ENCODE results near the gene HECW1. TPM values are rescaled to one million over a fixed set of nuclear protein-coding genes. Genes with fewer than 3 reads are reported as not detected.
A peak's percentile ranks its signal among the peaks of the same experiment; 100 is the strongest.
"Not testable (repeated sequence)": the region's sequence is repeated elsewhere in the genome, so short reads cannot be mapped to it uniquely, and the experiment has no call there.

HECW1 gene
- total RNA-seq, 2 donors from 2014 or later, result not detected

DNA sequence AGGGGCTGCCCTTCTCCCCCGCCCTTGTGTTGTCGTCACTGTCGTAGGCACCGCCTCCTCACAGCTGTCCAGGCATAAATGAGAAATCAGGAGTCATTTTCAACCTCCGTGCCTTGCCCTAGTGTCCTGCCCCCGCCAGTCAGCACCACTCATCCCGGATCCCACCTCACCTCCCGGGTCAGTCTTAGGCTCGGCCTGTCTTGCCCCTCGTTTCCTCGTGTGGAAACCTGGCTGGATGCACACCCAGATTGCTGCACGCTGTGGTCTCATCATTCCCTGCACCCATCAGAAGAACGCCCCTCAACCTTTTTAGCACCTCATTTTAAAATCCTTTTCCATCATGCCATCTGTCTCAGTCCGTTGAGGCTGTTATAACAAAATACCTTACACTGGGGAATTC is 213.1 kb downstream of the HECW1 start:
- Mint-ChIP-seq H3K36me3 (no peaks in the 10 kb centered on the region), H3K9me3 (no peaks in the 10 kb centered on the region), H3K27ac (no peak overlapping the region)
- DNase-seq (ENCODE audit: low spot score in 2 of 2) (no peak), ATAC-seq (no peak)

DNA sequence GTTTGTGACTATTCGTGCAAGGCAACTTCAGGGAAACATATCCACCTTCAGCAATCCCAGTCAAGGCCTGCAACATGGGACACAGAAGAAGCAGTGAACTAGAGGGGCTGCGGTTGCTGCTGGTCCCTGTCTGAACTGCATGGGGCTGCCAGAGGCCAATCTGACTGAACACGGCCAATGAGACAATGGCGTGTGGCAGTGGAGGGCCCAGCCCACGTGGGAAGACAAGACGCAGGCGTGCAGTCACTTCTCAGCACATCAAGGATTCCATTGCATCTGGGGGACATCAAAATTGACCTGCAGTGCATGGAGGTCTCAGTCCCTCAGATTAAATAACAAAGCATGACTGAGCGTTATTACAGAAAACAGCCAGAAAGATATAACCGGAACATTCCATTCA is 215.9 kb downstream of the HECW1 start:
- H3K36me3 Mint-ChIP-seq, result no peaks in the 10 kb centered on the region
- peaks cover 0 to 5% of the 10 kb centered on the region in 2 donors for H3K9me3 Mint-ChIP-seq
- peak overlapping the region in 1 of 2 donors; percentile 17 for H3K27ac Mint-ChIP-seq
- DNase-seq (ENCODE audit: low spot score in 2 of 2) (no peak), ATAC-seq (no peak)

DNA sequence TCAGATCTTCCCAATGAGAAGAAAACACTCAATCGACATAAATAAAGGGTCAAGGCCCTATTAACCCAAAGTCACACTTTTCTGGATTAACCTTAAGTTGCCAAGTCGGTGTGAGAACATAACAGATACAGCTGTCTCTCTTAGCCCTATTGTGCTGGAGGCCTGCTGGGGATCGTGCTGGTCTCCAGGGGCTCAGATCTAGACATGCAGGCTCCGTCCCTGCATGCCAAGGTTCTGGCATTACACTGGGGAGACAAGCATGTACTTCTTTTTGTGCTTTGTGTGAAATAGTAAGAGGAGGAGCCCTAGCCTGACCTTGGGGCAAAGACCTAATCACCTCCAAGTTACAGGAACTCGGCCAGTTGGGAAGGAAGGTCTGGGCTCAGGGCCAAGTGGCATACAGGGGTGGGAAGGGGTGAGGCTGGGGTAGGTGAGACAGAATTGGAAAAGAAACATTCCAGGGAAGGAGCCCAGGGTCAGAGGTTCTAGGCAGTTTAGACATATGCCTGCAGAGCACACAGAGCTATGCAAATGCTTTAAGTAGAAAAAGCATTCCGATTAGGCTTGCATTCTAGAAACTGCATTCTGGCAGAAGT is 216.4 kb downstream of the HECW1 start:
- H3K9me3 Mint-ChIP-seq, result peaks cover 0 to 5% of the 10 kb centered on the region in 2 donors
- no peak for DNase-seq (ENCODE audit: low spot score in 2 of 2)
- no peaks in the 10 kb centered on the region for H3K36me3 Mint-ChIP-seq
- H3K27ac Mint-ChIP-seq, result peak overlapping the region in 1 of 2 donors; percentile 17
- ATAC-seq, result no peak

GRCh38 chr7:43332193-43332796 is 219.8 kb downstream of the HECW1 start:
- Mint-ChIP-seq H3K27ac (no peak overlapping the region), H3K36me3 (no peaks in the 10 kb centered on the region), H3K9me3 (peaks cover 0 to 5% of the 10 kb centered on the region in 2 donors)
- DNase-seq (ENCODE audit: low spot score in 2 of 2) (no peak), ATAC-seq (no peak)

DNA sequence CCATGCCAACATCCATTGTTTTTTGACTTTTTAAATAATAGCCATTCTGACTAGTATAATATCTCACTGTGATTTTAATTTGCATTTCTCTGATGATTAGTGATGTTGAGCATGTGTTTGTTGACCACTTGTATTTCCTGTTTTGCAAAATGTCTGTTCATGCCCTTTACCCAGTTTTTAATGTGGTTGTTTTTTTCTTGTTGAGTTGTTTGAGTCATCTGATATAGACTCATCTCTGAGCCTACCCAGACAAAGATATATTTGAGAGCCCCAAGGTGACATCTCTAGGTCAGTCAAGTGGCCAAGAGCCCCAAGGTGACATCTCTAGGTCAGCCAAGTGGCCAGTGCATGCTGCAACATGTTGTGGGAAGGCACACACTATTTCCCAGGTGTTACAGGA is 224.7 kb downstream of the HECW1 start:
- Mint-ChIP-seq H3K9me3 (no peaks in the 10 kb centered on the region), H3K36me3 (no peaks in the 10 kb centered on the region), H3K27ac (no peak overlapping the region)
- ATAC-seq, result no peak
- DNase-seq (ENCODE audit: low spot score in 2 of 2), result no peak

DNA sequence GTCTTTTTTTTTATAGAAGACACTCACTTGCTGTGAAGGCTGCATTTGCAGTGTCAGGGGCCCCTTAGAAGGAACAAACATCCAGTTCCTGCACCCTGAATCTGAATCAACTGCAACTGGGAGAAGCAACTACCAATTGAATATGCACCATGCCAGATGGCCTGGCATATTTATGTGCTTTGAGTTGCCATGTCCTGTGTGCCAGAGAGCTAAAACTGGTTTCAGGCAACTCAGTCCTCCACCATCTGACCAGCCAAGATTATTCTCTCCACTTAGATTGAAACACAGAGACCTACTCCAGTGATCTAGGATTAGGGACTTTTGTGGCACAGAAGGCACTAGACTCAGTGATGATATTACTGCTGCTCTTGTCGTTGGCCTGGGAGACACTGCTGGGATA is 225.4 kb downstream of the HECW1 start:
- ATAC-seq (no peak), DNase-seq (ENCODE audit: low spot score in 2 of 2) (no peak)
- Mint-ChIP-seq H3K36me3 (no peaks in the 10 kb centered on the region), H3K9me3 (no peaks in the 10 kb centered on the region), H3K27ac (no peak overlapping the region)

DNA sequence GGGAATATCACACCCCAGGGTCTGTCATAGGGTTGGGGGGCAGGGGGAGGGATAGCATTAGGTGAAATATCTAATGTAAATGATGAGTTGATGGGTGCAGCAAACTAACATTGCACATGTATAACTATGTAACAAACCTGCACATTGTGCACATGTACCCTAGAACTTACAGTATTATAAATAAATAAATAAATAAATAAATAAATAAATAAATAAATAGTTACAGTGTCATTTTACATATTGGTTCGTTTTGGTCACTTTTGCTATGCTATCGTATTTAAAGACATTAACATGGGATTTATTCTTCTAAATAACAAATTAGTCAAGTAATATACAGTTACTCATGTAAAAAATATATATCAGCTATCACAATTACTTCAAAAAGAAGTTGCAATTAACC is 228.7 kb downstream of the HECW1 start:
- H3K9me3 Mint-ChIP-seq, result no peaks in the 10 kb centered on the region
- DNase-seq (ENCODE audit: low spot score in 2 of 2) (no peak), ATAC-seq (no peak)
- H3K36me3 Mint-ChIP-seq, result no peaks in the 10 kb centered on the region
- H3K27ac Mint-ChIP-seq, result no peak overlapping the region

GRCh38 chr7:43343417-43343816 is 231.0 kb downstream of the HECW1 start:
- DNase-seq (ENCODE audit: low spot score in 2 of 2); H3K36me3 Mint-ChIP-seq; ATAC-seq: not testable (repeated sequence)

GRCh38 chr7:43345696-43346095 is 233.2 kb downstream of the HECW1 start:
- Mint-ChIP-seq H3K36me3 (peaks cover 12 to 14% of the 10 kb centered on the region in 2 donors), H3K9me3 (peaks cover 2 to 21% of the 10 kb centered on the region in 2 donors)
- not testable (repeated sequence) for H3K27ac Mint-ChIP-seq; DNase-seq (ENCODE audit: low spot score in 2 of 2); ATAC-seq

More at GRCh38 chr7:43343417-43343816, 231.0 kb downstream of the HECW1 start:
- H3K9me3 Mint-ChIP-seq, H3K27ac Mint-ChIP-seq: not testable (repeated sequence)

DNA sequence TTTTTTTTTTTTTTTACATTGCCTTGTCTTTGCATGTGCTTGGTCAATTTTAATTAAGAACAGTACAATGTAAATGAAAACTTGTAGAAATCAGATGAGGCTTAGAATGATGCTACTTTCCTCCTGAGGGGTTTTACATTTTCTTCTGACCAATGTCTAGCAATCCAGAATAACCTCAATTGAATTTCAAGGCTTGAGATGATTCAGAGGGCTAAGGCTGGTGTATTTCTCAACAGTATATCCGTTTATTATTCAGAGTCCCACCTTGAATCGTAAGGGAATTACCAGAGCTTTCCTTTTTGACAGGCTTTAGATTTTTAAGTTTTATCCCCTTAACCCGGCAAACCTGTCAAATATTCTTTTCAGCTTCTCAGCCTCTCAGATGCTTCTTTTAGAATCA is 239.2 kb downstream of the HECW1 start:
- DNase-seq (ENCODE audit: low spot score in 2 of 2) (no peak), ATAC-seq (no peak)
- Mint-ChIP-seq H3K36me3 (peaks cover 23 to 41% of the 10 kb centered on the region in 2 donors), H3K9me3 (peaks cover 3 to 39% of the 10 kb centered on the region in 2 donors), H3K27ac (no peak overlapping the region)

DNA sequence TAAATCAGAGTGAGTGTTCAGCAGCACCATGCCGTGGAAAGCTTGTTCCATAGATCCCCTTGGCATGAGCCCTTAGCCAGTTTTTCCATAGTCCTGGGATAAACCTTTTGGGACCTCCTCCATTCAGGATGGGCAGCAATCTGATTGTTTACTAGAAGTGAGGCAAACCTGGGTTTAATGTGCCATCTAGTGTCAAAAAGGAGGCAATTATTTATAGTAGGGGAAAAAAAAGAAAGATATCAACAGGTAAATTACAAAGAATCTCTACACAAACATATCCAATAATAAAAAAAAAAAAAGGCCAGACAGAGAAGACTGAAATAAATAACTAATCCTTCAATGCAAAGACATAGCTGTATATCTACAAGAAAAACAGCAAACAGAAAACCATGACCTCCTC is 241.5 kb downstream of the HECW1 start:
- H3K36me3 Mint-ChIP-seq, result peaks cover 23 to 41% of the 10 kb centered on the region in 2 donors
- DNase-seq (ENCODE audit: low spot score in 2 of 2), result no peak
- H3K27ac Mint-ChIP-seq, result no peak overlapping the region
- ATAC-seq, result no peak
- H3K9me3 Mint-ChIP-seq, result peaks cover 3 to 33% of the 10 kb centered on the region in 2 donors

DNA sequence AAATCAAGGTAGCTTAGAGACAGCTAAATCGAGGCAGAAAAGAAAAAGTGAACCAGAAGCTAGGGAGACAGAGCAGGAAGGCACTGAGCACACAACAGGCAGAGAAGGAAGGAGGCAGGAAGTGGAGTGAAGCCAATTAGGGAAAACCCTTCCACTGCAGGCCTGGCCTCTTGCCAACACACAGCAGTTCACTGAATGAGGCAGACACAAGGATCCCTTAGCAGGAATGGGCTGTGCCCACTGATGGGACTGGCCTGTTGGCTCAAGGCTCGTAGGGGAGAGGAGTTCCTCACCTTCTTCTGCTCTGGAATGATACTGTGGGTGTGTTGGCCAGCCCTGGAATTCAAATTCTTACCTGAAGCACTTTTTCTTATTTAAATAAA is 250.2 kb downstream of the HECW1 start:
- no peak overlapping the region for H3K27ac Mint-ChIP-seq
- no peak for ATAC-seq
- no peaks in the 10 kb centered on the region for H3K36me3 Mint-ChIP-seq
- no peaks in the 10 kb centered on the region for H3K9me3 Mint-ChIP-seq
- no peak for DNase-seq (ENCODE audit: low spot score in 2 of 2)

DNA sequence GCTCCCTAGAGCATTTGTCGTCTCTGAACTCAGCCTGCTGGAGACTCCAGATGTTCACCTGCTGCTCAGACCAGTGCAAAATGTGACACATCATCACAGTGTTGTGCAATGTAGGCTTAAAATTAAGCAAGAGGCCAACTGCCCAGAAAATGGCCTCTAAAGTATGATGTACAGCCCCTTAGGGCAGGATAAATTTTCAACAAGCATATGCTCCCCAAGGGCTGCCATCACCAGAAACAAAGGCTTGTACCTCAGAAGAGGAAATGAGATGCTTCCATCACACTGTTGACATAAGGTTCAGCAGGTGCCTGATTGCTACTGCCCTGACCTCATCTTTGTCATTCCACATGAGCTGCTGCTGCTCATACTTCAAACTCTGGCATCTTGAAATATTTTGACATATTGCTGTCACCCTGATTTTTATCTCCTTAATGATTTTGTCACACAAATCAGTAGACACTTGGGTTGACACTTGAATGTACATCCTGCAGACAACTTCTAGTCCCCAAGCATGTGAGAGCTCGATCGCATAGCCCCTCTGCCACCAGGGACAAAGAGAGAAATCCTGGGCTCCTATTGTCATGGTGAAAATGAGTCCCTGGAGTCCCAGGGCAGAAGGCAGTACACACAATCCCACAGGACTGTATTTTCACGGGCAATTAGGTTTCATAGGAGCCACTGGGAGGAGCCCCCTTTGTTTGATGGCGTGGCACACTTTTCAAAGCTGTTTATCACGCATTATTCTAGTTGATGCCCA is 250.8 kb downstream of the HECW1 start:
- Mint-ChIP-seq H3K9me3 (no peaks in the 10 kb centered on the region), H3K36me3 (no peaks in the 10 kb centered on the region), H3K27ac (no peak overlapping the region)
- no peak for ATAC-seq
- DNase-seq (ENCODE audit: low spot score in 2 of 2), result no peak

DNA sequence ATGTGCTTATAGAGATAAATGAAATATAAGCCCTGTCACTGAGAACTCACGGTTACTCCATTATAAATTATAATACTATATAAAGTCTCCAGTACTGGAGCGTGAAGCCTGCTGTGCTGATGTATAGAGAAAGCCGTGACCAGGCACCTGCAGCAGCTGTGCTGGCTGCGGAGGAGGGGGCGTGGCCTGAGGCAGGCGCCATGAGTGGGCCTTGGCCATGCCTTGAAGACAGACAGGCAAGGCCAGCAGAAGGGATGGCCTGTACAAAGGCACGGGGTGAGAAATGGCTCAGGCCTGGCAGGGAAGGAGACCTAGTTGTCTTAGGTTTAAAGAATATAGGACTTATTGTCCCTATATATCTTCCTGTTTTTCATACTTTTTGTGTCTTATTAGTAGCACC is 251.9 kb downstream of the HECW1 start:
- ATAC-seq (no peak), DNase-seq (ENCODE audit: low spot score in 2 of 2) (no peak)
- no peaks in the 10 kb centered on the region for H3K36me3 Mint-ChIP-seq
- no peaks in the 10 kb centered on the region for H3K9me3 Mint-ChIP-seq
- no peak overlapping the region for H3K27ac Mint-ChIP-seq

DNA sequence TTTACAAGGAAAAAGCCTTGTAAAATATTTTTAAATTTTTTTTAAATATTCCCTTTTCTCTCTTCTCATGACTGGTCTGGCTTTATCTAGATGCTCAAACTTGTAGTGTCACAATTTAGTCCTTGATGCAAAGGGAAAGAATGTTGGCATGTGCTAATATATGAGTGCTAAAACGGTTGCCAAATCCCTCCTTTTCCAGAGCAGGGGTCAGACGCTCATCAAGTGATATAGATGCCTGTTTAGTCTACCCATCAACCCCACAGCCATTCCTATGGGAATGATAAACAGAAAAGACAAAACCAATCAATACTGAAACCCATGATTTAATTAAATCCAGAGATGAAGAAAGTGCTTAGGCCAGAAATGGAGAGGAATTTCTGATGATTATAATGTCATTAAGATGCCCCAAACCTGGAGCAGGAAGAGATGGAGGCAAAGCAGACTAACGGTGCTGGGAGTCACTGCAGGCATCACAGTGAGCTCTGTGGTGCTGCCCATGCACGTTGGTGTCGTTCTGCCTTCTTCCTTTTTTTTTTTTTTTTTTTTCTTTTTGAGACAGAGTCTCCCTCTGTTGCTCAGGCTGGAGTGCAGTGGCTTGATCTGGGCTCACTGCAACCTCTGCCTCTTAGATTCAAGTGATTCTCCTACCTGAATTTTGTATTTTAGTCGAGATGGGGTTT is 260.4 kb downstream of the HECW1 start:
- Mint-ChIP-seq H3K27ac (no peak overlapping the region), H3K9me3 (no peaks in the 10 kb centered on the region), H3K36me3 (no peaks in the 10 kb centered on the region)
- ATAC-seq, result no peak
- DNase-seq (ENCODE audit: low spot score in 2 of 2), result no peak

GRCh38 chr7:43377196-43377960 is 264.9 kb downstream of the HECW1 start:
- Mint-ChIP-seq H3K9me3 (no peaks in the 10 kb centered on the region), H3K27ac (no peak overlapping the region), H3K36me3 (no peaks in the 10 kb centered on the region)
- DNase-seq (ENCODE audit: low spot score in 2 of 2) (no peak), ATAC-seq (no peak)

Measured in activated naive CD4-positive, alpha-beta T cell treated with anti-CD3 and anti-CD28 coated beads, Interleukin-2, amount 50 U/mL, for 72 hours (primary cell).